Measurements from ENCODE around the gene CYP27B1.

DNA sequence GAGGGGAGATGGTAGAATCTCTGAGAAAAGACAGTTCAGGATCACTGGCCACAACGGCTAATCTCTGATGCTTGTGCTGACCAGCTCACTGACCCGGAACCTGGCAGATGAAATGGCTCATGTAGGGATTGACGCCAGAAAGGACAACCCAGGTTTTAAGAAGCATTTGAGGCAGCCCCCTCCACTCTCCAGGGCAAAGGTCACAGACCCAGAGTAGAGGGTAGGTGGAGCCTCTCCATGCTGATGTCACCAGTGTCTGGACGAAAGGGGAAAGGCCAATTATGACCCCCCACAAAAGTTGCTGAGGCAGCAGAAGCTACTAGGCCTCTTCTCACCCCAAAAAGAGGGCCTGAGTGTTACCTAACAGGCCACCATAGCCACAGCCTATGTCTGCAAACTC is 3.9 kb upstream of the CYP27B1 start:
- TF ChIP-seq, protein P1, sequence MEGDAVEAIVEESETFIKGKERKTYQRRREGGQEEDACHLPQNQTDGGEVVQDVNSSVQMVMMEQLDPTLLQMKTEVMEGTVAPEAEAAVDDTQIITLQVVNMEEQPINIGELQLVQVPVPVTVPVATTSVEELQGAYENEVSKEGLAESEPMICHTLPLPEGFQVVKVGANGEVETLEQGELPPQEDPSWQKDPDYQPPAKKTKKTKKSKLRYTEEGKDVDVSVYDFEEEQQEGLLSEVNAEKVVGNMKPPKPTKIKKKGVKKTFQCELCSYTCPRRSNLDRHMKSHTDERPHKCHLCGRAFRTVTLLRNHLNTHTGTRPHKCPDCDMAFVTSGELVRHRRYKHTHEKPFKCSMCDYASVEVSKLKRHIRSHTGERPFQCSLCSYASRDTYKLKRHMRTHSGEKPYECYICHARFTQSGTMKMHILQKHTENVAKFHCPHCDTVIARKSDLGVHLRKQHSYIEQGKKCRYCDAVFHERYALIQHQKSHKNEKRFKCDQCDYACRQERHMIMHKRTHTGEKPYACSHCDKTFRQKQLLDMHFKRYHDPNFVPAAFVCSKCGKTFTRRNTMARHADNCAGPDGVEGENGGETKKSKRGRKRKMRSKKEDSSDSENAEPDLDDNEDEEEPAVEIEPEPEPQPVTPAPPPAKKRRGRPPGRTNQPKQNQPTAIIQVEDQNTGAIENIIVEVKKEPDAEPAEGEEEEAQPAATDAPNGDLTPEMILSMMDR (IDR thresholded peaks at IDR 0.05), result no peak
- no peak for TF ChIP-seq POLR2A (IDR thresholded peaks at IDR 0.05)

Data from uterus (tissue), 2 donors.